ENCODE results near the gene TBC1D26. TPM values are rescaled to one million over a fixed set of nuclear protein-coding genes. Genes with fewer than 3 reads are reported as not detected.
"Not testable (repeated sequence)": the region's sequence is repeated elsewhere in the genome, so short reads cannot be mapped to it uniquely, and the experiment has no call there.

Gene TBC1D26
- polyA plus RNA-seq, 1 of the 3 experiments (the other 2 are of a cell fraction), result not detected

DNA sequence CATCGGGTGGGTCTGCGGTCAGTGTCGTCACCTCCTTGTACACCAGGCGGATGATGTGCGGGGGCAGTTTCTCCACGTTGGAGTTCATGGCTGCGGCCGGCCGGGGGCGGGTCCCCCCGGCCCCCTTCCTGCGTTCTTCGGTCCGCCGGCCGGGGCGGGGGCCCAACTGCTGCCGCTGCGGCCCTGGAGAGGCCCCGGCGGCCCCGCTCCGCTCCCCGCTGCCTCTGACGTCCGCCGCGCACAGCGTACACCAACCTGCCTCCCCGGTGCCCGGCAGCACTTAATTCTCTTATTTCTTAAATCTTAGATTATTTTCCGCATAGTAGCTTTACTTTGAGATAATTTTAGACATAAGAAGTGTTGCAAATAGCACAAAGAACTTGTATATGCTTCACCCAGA, 27.3 kb upstream of the TBC1D26 start:
- H3K36me3 ChIP-seq (replicated peaks in 1 of 2; ENCODE audit: control insufficient read depth in 1 of 2, insufficient read depth in 2 of 2, low read length in 1 of 2), result peaks cover 37 to 66% of the 10 kb centered on the region in 2 experiments
- H3K27me3 ChIP-seq (ENCODE audit: insufficient read depth); H3K27ac ChIP-seq (ENCODE audit: low read depth in 2 of 2, low read length in 1 of 2); H3K9ac ChIP-seq; H3F3A ChIP-seq (replicated peaks; ENCODE audit: insufficient read depth); CTCF ChIA-PET; H2AFZ ChIP-seq (ENCODE audit: low read depth); H3K9me2 ChIP-seq; H3K4me2 ChIP-seq; H3K4me1 ChIP-seq (ENCODE audit: control insufficient read depth in 1 of 2, insufficient read depth in 2 of 2, low read depth in 1 of 2, low read length in 1 of 2); DNase-seq; H3K4me3 ChIP-seq (ENCODE audit: low read depth in 2 of 2, low read length in 1 of 2); H4K20me1 ChIP-seq (ENCODE audit: insufficient read depth); H3K79me2 ChIP-seq (ENCODE audit: insufficient read depth); POLR2A ChIA-PET: not testable (repeated sequence)
- H3K9me3 ChIP-seq, result peaks cover 29% of the 10 kb centered on the region
- 98% methylated on average over 30 of the region's 32 CpGs for WGBS (ENCODE audit: low lambda C conversion rate)

GRCh38 chr17:15708879-15709278, 23.2 kb upstream of the TBC1D26 start:
- H3K4me2 ChIP-seq; CTCF ChIA-PET; H2AFZ ChIP-seq (ENCODE audit: low read depth); POLR2A ChIA-PET; H4K20me1 ChIP-seq (ENCODE audit: insufficient read depth); H3K9me2 ChIP-seq; H3K79me2 ChIP-seq (ENCODE audit: insufficient read depth); H3K4me3 ChIP-seq (ENCODE audit: low read depth in 2 of 2, low read length in 1 of 2); H3K27me3 ChIP-seq (ENCODE audit: insufficient read depth); DNase-seq; H3F3A ChIP-seq (replicated peaks; ENCODE audit: insufficient read depth); H3K4me1 ChIP-seq (ENCODE audit: control insufficient read depth in 1 of 2, insufficient read depth in 2 of 2, low read depth in 1 of 2, low read length in 1 of 2); H3K9ac ChIP-seq; H3K27ac ChIP-seq (ENCODE audit: low read depth in 2 of 2, low read length in 1 of 2): not testable (repeated sequence)
- 95% methylated on average over 3 of the region's 3 CpGs for whole genome bisulfite sequencing (ENCODE audit: low lambda C conversion rate)
- H3K9me3 ChIP-seq, result peaks cover 34% of the 10 kb centered on the region
- peaks cover 38 to 76% of the 10 kb centered on the region in 2 experiments for H3K36me3 ChIP-seq (replicated peaks in 1 of 2; ENCODE audit: control insufficient read depth in 1 of 2, insufficient read depth in 2 of 2, low read length in 1 of 2)

GRCh38 chr17:15716601-15717563, 15.2 kb upstream of the TBC1D26 start:
- not testable (repeated sequence) for H4K20me1 ChIP-seq (ENCODE audit: insufficient read depth); H2AFZ ChIP-seq (ENCODE audit: low read depth)

GRCh38 chr17:15730535-15730934, 1.5 kb upstream of the TBC1D26 start:
- H3K4me3 ChIP-seq (ENCODE audit: low read depth in 2 of 2, low read length in 1 of 2); H4K20me1 ChIP-seq (ENCODE audit: insufficient read depth); H3K4me2 ChIP-seq; POLR2A ChIA-PET; CTCF ChIA-PET; H3K27me3 ChIP-seq (ENCODE audit: insufficient read depth); H3K4me1 ChIP-seq (ENCODE audit: control insufficient read depth in 1 of 2, insufficient read depth in 2 of 2, low read depth in 1 of 2, low read length in 1 of 2); H3K79me2 ChIP-seq (ENCODE audit: insufficient read depth); H3K36me3 ChIP-seq (replicated peaks in 1 of 2; ENCODE audit: control insufficient read depth in 1 of 2, insufficient read depth in 2 of 2, low read length in 1 of 2); DNase-seq; H3K9me2 ChIP-seq; H2AFZ ChIP-seq (ENCODE audit: low read depth); H3K9me3 ChIP-seq; H3K27ac ChIP-seq (ENCODE audit: low read depth in 2 of 2, low read length in 1 of 2); H3K9ac ChIP-seq; H3F3A ChIP-seq (replicated peaks; ENCODE audit: insufficient read depth): not testable (repeated sequence)
- 96% methylated on average over 4 of the region's 14 CpGs for WGBS (ENCODE audit: low lambda C conversion rate)

More at GRCh38 chr17:15716601-15717563, 15.2 kb upstream of the TBC1D26 start:
- peaks cover 24% of the 10 kb centered on the region; the same call in 1 of the 2 replicates for H3K9me3 ChIP-seq
- WGBS (ENCODE audit: low lambda C conversion rate), result 94% methylated on average over 11 of the region's 11 CpGs
- CTCF ChIA-PET; H3K27me3 ChIP-seq (ENCODE audit: insufficient read depth); H3K4me1 ChIP-seq (ENCODE audit: control insufficient read depth in 1 of 2, insufficient read depth in 2 of 2, low read depth in 1 of 2, low read length in 1 of 2); H3F3A ChIP-seq (replicated peaks; ENCODE audit: insufficient read depth); POLR2A ChIA-PET; H3K79me2 ChIP-seq (ENCODE audit: insufficient read depth); DNase-seq; H3K9me2 ChIP-seq; H3K27ac ChIP-seq (ENCODE audit: low read depth in 2 of 2, low read length in 1 of 2); H3K4me3 ChIP-seq (ENCODE audit: low read depth in 2 of 2, low read length in 1 of 2); H3K4me2 ChIP-seq; H3K9ac ChIP-seq: not testable (repeated sequence)
- H3K36me3 ChIP-seq (replicated peaks in 1 of 2; ENCODE audit: control insufficient read depth in 1 of 2, insufficient read depth in 2 of 2, low read length in 1 of 2), result peaks cover 5 to 50% of the 10 kb centered on the region in 2 experiments

GRCh38 chr17:15733174-15733789, 1.2 kb downstream of the TBC1D26 start:
- WGBS (ENCODE audit: low lambda C conversion rate), result 60% methylated on average over 5 of the region's 10 CpGs
- H3K9me2 ChIP-seq; H3K27me3 ChIP-seq (ENCODE audit: insufficient read depth); H3K79me2 ChIP-seq (ENCODE audit: insufficient read depth); H3F3A ChIP-seq (replicated peaks; ENCODE audit: insufficient read depth); H3K4me1 ChIP-seq (ENCODE audit: control insufficient read depth in 1 of 2, insufficient read depth in 2 of 2, low read depth in 1 of 2, low read length in 1 of 2); CTCF ChIA-PET; H3K9me3 ChIP-seq; H3K9ac ChIP-seq; H3K4me2 ChIP-seq; H3K27ac ChIP-seq (ENCODE audit: low read depth in 2 of 2, low read length in 1 of 2); H4K20me1 ChIP-seq (ENCODE audit: insufficient read depth); H3K4me3 ChIP-seq (ENCODE audit: low read depth in 2 of 2, low read length in 1 of 2); DNase-seq; H3K36me3 ChIP-seq (replicated peaks in 1 of 2; ENCODE audit: control insufficient read depth in 1 of 2, insufficient read depth in 2 of 2, low read length in 1 of 2); H2AFZ ChIP-seq (ENCODE audit: low read depth); POLR2A ChIA-PET: not testable (repeated sequence)

DNA sequence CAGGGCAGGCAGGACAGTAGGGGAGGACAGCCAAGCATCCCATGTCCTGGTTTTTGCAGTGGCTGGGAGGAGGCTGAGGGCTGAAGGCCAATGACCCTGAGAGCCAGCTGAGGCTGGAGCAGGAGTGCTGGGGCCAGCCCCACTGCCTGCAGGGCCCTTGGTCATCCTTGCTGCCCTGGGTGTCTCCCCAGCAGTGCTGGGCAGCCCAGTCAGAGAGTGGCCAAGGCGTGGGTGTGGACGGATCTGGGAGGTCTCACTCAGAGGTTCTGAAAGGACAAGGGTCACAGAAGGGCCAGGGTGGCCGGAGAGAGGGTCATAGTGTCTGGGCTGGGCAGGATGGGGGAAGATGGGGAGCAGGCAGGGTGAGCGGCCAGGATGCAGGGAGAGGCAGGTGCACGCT, 4.5 kb downstream of the TBC1D26 start:
- H3F3A ChIP-seq (replicated peaks; ENCODE audit: insufficient read depth); POLR2A ChIA-PET; CTCF ChIA-PET; H3K4me3 ChIP-seq (ENCODE audit: low read depth in 2 of 2, low read length in 1 of 2); H2AFZ ChIP-seq (ENCODE audit: low read depth); DNase-seq; H3K27ac ChIP-seq (ENCODE audit: low read depth in 2 of 2, low read length in 1 of 2); H3K4me1 ChIP-seq (ENCODE audit: control insufficient read depth in 1 of 2, insufficient read depth in 2 of 2, low read depth in 1 of 2, low read length in 1 of 2); H3K4me2 ChIP-seq; H3K9me3 ChIP-seq; H3K79me2 ChIP-seq (ENCODE audit: insufficient read depth); H3K36me3 ChIP-seq (replicated peaks in 1 of 2; ENCODE audit: control insufficient read depth in 1 of 2, insufficient read depth in 2 of 2, low read length in 1 of 2); H4K20me1 ChIP-seq (ENCODE audit: insufficient read depth); H3K27me3 ChIP-seq (ENCODE audit: insufficient read depth); H3K9me2 ChIP-seq; H3K9ac ChIP-seq: not testable (repeated sequence)
- WGBS (ENCODE audit: low lambda C conversion rate), result 66% methylated on average over 5 of the region's 5 CpGs
